NCI-H1436 (cell line): ENCODE results near the gene NUFIP1.
"Not testable (repeated sequence)": the region's sequence is repeated elsewhere in the genome, so short reads cannot be mapped to it uniquely, and the experiment has no call there.

ENCODE experiments used
- DNase-seq: peaks from one replicate; lab custom pipeline; 2025; lab: John Stamatoyannopoulos, UW

The NUFIP1 gene

GRCh38 chr13:44919104-44919804 lies 70.0 kb downstream of the NUFIP1 start:
- no peak for DNase-seq

GRCh38 chr13:44918326-44919103 lies 70.8 kb downstream of the NUFIP1 start:
- DNase-seq = peak; percentile 71

DNA sequence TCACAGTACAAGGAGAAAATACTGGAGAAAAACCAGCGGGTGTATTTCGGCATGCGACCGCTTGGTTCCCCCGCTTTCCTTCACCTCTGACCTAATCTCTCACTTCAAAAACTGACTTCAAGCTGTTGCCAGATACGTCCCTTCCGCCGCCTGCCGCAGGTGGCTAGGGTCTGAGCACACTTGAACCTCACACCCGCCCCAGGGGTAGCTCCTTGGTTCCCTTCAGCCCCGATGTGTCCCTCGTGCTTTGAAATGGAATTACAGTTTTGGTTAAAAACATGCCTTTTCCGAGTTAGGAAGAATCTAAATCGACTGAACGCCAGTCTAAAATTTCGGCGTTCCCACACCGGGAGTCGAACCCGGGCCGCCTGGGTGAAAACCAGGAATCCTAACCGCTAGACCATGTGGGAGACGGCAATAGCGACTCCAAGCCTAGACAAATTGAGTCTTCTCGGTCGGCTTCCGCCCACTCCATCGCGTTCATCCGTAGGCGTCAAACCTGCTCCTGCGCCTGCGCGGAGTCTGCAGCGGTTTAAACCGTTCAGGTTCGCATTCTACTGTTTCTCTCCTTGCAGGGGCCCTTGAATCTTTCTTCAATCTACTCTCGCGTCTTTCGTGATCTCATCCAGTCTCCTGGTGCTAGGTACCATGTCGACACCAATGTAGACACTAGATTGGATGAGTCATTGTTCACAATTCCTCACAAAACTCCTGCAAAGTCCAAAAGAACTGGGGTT lies 71.5 kb downstream of the NUFIP1 start:
- DNase-seq = peak; percentile 80

- no peak for DNase-seq
Measured at GRCh38 chr13:44912278-44913016, 76.8 kb downstream of the NUFIP1 start.

DNA sequence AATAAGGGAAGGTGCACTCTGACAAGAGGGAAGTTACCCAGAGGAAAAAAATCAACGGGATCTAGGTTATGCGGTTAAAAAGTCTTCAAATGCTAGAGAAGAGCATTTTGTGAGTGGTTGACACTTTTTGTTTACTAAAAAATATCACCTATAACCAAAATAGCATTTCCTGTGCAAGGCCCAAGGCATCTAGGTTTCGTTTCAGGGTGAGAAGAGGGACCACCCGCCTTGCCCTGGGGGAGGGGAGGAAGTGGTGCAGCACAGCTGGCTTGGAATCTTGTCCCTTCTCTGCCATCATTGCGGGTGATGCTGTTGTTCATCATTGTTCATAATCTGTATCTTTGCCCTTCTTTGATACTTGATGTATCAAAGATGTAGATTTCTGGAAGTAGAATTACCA lies 80.6 kb downstream of the NUFIP1 start:
- DNase-seq = no peak

DNA sequence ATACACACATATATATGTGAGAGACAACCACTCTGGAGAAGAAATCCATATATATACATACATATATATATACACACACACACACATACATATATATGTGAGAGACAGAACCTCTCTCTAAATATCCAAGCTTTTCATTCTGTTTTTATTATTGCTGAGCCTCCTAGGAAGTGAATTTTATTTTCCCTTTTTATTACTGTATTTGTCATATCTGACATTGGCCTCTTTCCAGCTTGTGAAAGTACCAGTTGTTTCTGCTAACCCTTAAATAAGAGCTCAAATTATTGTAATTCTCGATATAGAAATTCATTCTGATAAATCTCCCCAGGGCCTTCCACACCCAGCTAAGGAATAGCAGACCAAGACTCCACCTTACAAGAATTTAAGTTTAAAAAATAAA lies 81.0 kb downstream of the NUFIP1 start:
- no peak for DNase-seq

GRCh38 chr13:44906713-44907112 lies 82.6 kb downstream of the NUFIP1 start:
- no peak for DNase-seq

DNA sequence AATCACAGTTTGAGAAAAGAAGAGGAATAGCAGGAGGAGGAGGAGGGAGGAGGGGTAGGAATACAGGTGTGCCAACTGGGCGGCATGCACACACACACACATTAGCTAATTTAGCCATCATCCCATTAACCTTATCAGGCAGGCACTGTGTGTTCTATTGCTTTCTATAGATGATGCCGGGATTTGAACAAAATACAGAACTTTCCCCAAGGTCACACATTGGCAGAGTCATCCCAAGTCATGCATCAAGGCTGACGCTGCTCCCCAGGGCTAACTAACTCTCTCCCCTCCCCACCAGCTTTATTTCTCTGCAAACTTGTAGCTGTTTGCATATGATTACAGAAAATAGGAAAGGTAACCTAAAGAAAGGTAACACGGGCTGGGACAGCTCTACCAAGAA lies 83.0 kb downstream of the NUFIP1 start:
- no peak for DNase-seq

DNA sequence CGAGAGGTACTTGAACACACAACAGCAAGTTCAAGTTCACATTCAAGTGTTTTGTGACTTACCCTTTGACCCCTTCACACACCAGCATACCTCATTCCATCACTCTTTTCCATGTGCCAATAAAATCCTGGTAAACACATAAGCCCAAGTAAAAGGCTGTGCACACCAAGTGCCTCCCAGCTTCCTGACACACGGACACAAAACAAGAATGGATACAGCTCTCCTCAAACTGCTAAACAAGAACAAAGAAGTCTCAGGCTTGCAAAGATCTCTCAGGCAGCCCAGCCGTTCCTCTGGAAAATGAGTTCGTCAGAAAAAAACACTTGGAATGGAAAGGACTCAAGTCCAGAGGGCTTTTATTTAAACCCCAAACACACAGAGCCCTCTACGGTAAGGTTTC lies 83.7 kb downstream of the NUFIP1 start:
- no peak for DNase-seq

DNA sequence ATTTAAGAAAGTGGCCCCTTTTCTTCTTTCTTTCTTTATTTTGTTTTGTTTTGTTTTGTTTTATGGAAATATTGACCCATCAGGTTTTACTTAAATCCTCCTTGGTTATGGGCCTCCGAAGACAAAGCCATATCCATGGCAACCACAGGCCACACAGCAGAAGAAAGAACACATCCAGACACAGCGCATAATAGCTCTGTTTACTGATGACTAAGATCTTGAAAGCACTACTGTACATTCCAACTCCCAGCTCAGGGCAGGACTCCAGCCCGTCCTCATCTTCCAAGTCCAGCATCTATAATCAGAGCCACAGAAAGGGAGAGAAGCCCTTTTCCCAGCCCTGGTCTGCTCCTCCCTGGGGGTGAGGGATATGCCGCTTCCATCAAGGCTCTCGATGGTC lies 84.3 kb downstream of the NUFIP1 start:
- no peak for DNase-seq

- no peak for DNase-seq
Measured at GRCh38 chr13:44903574-44903985, 85.7 kb downstream of the NUFIP1 start.

- no peak for DNase-seq
Measured at GRCh38 chr13:44902738-44903137, 86.5 kb downstream of the NUFIP1 start.

DNA sequence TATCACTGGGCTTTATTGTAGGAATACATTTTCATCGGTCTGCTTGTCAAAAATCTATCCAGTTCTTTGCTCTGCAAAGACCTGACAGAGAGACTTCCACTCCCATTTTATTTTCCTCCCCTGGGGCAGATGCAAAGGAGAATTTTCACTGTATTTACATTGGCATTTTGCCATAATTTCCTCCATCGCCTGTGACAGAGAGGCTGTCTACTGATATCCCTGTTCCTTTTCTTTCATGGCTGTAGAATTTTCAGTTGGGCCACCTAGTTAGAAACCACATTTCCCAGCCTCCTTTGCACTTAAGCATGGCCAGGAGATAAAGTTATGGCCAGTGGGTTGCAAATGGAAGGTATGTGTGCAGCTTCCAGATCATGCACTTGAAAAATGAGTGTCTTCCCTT lies 89.3 kb downstream of the NUFIP1 start:
- peak; percentile 17 for DNase-seq

DNA sequence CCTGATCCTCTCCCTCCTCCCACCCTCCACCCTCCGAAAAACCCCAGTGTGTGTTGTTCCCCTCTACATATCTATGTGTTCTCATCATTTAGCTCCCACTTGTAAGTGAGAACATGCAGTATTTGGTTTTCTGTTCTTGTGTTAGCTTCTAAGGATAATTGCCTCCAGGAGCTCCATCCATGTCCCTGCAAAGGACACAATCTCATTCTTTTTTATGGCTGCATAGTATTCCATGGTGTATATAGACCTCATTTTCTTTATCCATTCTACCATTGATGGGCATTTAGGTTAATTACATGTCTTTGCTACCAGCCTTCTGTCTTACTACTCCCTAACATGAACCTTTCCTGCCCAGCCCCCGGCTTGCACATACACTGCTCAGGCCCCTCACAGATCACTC lies 91.0 kb downstream of the NUFIP1 start:
- DNase-seq = not testable (repeated sequence)

DNA sequence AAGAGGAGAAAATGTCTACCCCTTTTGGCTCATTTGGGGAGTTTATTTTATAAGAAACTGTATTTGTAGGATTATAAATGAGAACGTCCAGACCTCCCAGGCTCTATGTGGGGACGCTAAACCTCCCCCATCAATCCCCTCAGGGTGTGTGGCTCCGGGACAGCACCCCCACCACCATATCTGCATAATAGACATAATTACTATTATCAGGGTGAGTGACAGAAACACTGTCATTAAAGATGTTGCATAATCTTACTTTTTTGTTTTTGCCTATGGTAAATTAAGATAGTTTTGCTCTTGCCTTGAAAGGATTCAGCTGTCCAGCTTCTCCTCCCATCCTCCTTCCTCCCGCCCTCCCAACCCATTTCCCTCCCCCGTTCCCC lies 93.3 kb downstream of the NUFIP1 start:
- no peak for DNase-seq

- no peak for DNase-seq
Measured at GRCh38 chr13:44895264-44895952, 93.9 kb downstream of the NUFIP1 start.

DNA sequence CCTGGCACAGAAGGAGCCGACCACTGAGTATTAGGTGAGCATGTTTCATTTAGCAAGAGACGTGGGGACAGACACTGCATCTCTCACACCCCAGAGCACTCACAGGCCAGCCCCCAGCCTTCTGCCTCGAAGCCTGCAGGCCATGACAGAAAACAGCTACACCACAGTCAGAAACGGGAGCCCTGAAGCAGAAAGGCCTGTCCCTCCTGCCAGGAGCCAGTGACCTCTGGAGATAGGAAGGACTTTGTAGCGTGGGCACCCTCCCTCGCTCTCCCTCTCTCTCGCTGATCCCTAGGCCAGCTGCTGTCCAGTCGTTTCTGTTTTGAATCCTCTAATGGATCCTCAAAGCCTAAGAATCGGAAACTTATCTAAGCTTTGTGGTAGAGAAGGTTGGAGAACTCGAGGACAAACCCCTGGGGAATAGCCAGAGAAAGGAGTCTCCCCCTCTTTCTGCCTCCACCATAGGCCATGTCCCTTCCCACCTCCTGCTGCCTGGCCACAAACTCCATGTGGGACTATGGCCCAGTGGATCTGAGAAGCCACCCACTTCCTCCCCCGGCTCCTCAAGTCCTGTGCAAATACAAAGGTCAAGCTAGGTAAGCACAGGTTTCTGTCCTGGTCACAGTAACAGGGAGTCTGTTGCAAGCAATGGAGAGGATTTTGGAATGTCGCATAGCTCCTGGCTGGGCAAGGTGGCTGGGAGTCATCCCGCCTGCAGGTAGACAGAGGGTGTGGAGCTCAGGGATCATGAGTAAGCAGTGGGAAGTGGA lies 95.1 kb downstream of the NUFIP1 start:
- no peak for DNase-seq
